Measurements from ENCODE around the gene CDIP1. TPM values are rescaled to one million over a fixed set of nuclear protein-coding genes. Genes with fewer than 3 reads are reported as not detected.
A peak's percentile ranks its signal among the peaks of the same experiment; 100 is the strongest.

The CDIP1 gene
- total and polyA plus RNA-seq, 2 experiments from 2014 or later = 39.2 to 57.6 TPM

GRCh38 chr16:4505356-4506147 is 33.0 kb downstream of the CDIP1 start:
- Histone ChIP-seq H3F3A (replicated peaks; ENCODE audit: low read depth) (0 out of 2 replicates have a peak, but pooled peaks cover 2% of the 10 kb centered on the region), H2AFZ (no peak overlapping the region), H3K79me2 (replicated peaks; ENCODE audit: insufficient read depth) (peaks cover 2% of the 10 kb centered on the region; the same call in 1 of the 2 replicates), H3K9me2 (ENCODE audit: insufficient read depth) (no peaks in the 10 kb centered on the region), H3K4me3 (no peak overlapping the region), H3K27ac (ENCODE audit: low read depth) (no peak overlapping the region), H3K27me3 (ENCODE audit: insufficient read depth) (no peaks in the 10 kb centered on the region), H3K36me3 (ENCODE audit: insufficient read depth) (no peaks in the 10 kb centered on the region), H3K4me2 (no peak overlapping the region), H3K4me1 (ENCODE audit: insufficient read depth) (no peaks in the 10 kb centered on the region; the same call in 1 of the 2 replicates), H4K20me1 (replicated peaks; ENCODE audit: insufficient read depth) (0 out of 2 replicates have a peak, but pooled peaks cover 2% of the 10 kb centered on the region)
- no peak for DNase-seq (ENCODE audit: low spot score)
- Mint-ChIP-seq H3K4me1 (peaks cover 15% of the 10 kb centered on the region), H3K9me3 (no peaks in the 10 kb centered on the region), H3K4me3 (no peak overlapping the region), H3K27me3 (ENCODE audit: insufficient read depth, low read depth, poor library complexity) (peaks cover 16% of the 10 kb centered on the region), H3K36me3 (ENCODE audit: low read depth) (peaks cover 23% of the 10 kb centered on the region), H3K27ac (no peak overlapping the region)
- TF ChIP-seq ZNF114 (CRISPR knock-in tag; IDR thresholded peaks at IDR 0.05) (no peak), REST (IDR thresholded peaks at IDR 0.05; ENCODE audit: unreplicated experiment) (no peak), ZNF331 (CRISPR knock-in tag; IDR thresholded peaks at IDR 0.05; ENCODE audit: low read depth) (no peak), JUNB (IDR thresholded peaks at IDR 0.05; ENCODE audit: unreplicated experiment) (no peak), EZH2 (IDR thresholded peaks at IDR 0.05; ENCODE audit: low read depth, unreplicated experiment) (no peak), NANOG (IDR thresholded peaks at IDR 0.05; ENCODE audit: borderline replicate concordance) (no peak), POLR2AphosphoS5 (IDR thresholded peaks at IDR 0.05; ENCODE audit: low read depth) (no peak), ZNF462 (CRISPR knock-in tag; IDR thresholded peaks at IDR 0.05) (no peak), EZH2phosphoT487 (IDR thresholded peaks at IDR 0.05; ENCODE audit: unreplicated experiment) (no peak), CREB1 (CRISPR knock-in tag; IDR thresholded peaks at IDR 0.05; ENCODE audit: low read depth) (no peak), ETS1 (IDR thresholded peaks at IDR 0.05) (no peak), STAT1 (IDR thresholded peaks at IDR 0.05; ENCODE audit: unreplicated experiment) (no peak)
- TF ChIP-seq, protein P1, sequence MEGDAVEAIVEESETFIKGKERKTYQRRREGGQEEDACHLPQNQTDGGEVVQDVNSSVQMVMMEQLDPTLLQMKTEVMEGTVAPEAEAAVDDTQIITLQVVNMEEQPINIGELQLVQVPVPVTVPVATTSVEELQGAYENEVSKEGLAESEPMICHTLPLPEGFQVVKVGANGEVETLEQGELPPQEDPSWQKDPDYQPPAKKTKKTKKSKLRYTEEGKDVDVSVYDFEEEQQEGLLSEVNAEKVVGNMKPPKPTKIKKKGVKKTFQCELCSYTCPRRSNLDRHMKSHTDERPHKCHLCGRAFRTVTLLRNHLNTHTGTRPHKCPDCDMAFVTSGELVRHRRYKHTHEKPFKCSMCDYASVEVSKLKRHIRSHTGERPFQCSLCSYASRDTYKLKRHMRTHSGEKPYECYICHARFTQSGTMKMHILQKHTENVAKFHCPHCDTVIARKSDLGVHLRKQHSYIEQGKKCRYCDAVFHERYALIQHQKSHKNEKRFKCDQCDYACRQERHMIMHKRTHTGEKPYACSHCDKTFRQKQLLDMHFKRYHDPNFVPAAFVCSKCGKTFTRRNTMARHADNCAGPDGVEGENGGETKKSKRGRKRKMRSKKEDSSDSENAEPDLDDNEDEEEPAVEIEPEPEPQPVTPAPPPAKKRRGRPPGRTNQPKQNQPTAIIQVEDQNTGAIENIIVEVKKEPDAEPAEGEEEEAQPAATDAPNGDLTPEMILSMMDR (conservative IDR thresholded peaks at IDR 0.05; ENCODE audit: low read depth in 2 of 2) = no peak
- ATAC-seq = peak; percentile 17; the same call in 1 of the 3 replicates
